IPS-15b (cell line): ENCODE measurements around the gene LDB3.
"Not testable (repeated sequence)": the region's sequence is repeated elsewhere in the genome, so short reads cannot be mapped to it uniquely, and the experiment has no call there.

Experiments used
- H3K27me3 ChIP-seq: one replicate; pipeline ENCODE4 v1.6.1; 2013; ENCODE audit warnings: low read length; ENCODE audit not compliant: control insufficient read depth, insufficient read depth
- H3K36me3 ChIP-seq: one replicate; pipeline ENCODE4 v1.6.1; 2013; ENCODE audit warnings: low read length; ENCODE audit not compliant: control insufficient read depth, insufficient read depth
- H3K4me1 ChIP-seq: one replicate; pipeline ENCODE4 v1.6.1; 2013; ENCODE audit warnings: mild to moderate bottlenecking, low read length; ENCODE audit not compliant: control insufficient read depth, insufficient read depth
- H3K4me3 ChIP-seq: one replicate; pipeline ENCODE4 v1.5.1; 2013; ENCODE audit warnings: low read depth, low read length
- H3K9ac ChIP-seq: one replicate; pipeline ENCODE4 v1.6.1; 2013; ENCODE audit warnings: low read depth, mild to moderate bottlenecking, low read length
- H3K9me3 ChIP-seq: one replicate; pipeline ENCODE4 v1.6.1; 2013; ENCODE audit warnings: mild to moderate bottlenecking, low read length; ENCODE audit not compliant: control insufficient read depth, insufficient read depth

Gene LDB3

GRCh38 chr10:86644794-86645445 lies 23.4 kb upstream of the LDB3 start:
- no peaks in the 10 kb centered on the region for H3K9me3 ChIP-seq
- no peaks in the 10 kb centered on the region for H3K4me1 ChIP-seq
- no peaks in the 10 kb centered on the region for H3K27me3 ChIP-seq
- no peak overlapping the region for H3K9ac ChIP-seq
- H3K4me3 ChIP-seq, result no peak overlapping the region
- no peaks in the 10 kb centered on the region for H3K36me3 ChIP-seq

- H3K4me1 ChIP-seq, H3K9me3 ChIP-seq, H3K27me3 ChIP-seq, H3K4me3 ChIP-seq, H3K9ac ChIP-seq, H3K36me3 ChIP-seq: not testable (repeated sequence)
These were observed 22.6 kb upstream of the LDB3 start for GRCh38 chr10:86645621-86646165.

GRCh38 chr10:86646532-86646931 lies 21.8 kb upstream of the LDB3 start:
- no peaks in the 10 kb centered on the region for H3K4me1 ChIP-seq
- H3K27me3 ChIP-seq, result no peaks in the 10 kb centered on the region

GRCh38 chr10:86646933-86647332 lies 21.4 kb upstream of the LDB3 start:
- Histone ChIP-seq H3K9me3 (no peaks in the 10 kb centered on the region), H3K4me3 (no peak overlapping the region), H3K36me3 (no peaks in the 10 kb centered on the region), H3K9ac (no peak overlapping the region), H3K4me1 (no peaks in the 10 kb centered on the region), H3K27me3 (no peaks in the 10 kb centered on the region)

More at GRCh38 chr10:86646532-86646931, 21.8 kb upstream of the LDB3 start:
- no peak overlapping the region for H3K4me3 ChIP-seq
- H3K36me3 ChIP-seq, result no peaks in the 10 kb centered on the region
- no peaks in the 10 kb centered on the region for H3K9me3 ChIP-seq
- no peak overlapping the region for H3K9ac ChIP-seq

- Histone ChIP-seq H3K4me1 (no peaks in the 10 kb centered on the region), H3K27me3 (no peaks in the 10 kb centered on the region), H3K9me3 (no peaks in the 10 kb centered on the region), H3K4me3 (no peak overlapping the region), H3K9ac (no peak overlapping the region), H3K36me3 (no peaks in the 10 kb centered on the region)
These were observed 20.3 kb upstream of the LDB3 start for GRCh38 chr10:86647773-86648703.

- Histone ChIP-seq H3K36me3 (no peaks in the 10 kb centered on the region), H3K27me3 (no peaks in the 10 kb centered on the region), H3K9me3 (no peaks in the 10 kb centered on the region), H3K4me1 (no peaks in the 10 kb centered on the region), H3K4me3 (no peak overlapping the region), H3K9ac (no peak overlapping the region)
These were observed 19.4 kb upstream of the LDB3 start for GRCh38 chr10:86648704-86649427.

- Histone ChIP-seq H3K4me1 (no peaks in the 10 kb centered on the region), H3K9me3 (no peaks in the 10 kb centered on the region), H3K27me3 (no peaks in the 10 kb centered on the region), H3K4me3 (no peak overlapping the region), H3K36me3 (no peaks in the 10 kb centered on the region), H3K9ac (no peak overlapping the region)
These were observed 18.7 kb upstream of the LDB3 start for GRCh38 chr10:86649471-86650150.

GRCh38 chr10:86650151-86650550 lies 18.2 kb upstream of the LDB3 start:
- Histone ChIP-seq H3K27me3 (no peaks in the 10 kb centered on the region), H3K9me3 (no peaks in the 10 kb centered on the region), H3K4me1 (no peaks in the 10 kb centered on the region), H3K4me3 (no peak overlapping the region), H3K36me3 (no peaks in the 10 kb centered on the region), H3K9ac (no peak overlapping the region)

- Histone ChIP-seq H3K27me3 (no peaks in the 10 kb centered on the region), H3K36me3 (no peaks in the 10 kb centered on the region), H3K4me1 (no peaks in the 10 kb centered on the region), H3K9me3 (no peaks in the 10 kb centered on the region), H3K9ac (no peak overlapping the region), H3K4me3 (no peak overlapping the region)
These were observed 17.3 kb upstream of the LDB3 start for GRCh38 chr10:86651021-86651471.

- H3K4me1 ChIP-seq, result no peaks in the 10 kb centered on the region
- no peaks in the 10 kb centered on the region for H3K36me3 ChIP-seq
- H3K4me3 ChIP-seq, result no peak overlapping the region
- no peak overlapping the region for H3K9ac ChIP-seq
- no peaks in the 10 kb centered on the region for H3K9me3 ChIP-seq
- no peaks in the 10 kb centered on the region for H3K27me3 ChIP-seq
These were observed 16.5 kb upstream of the LDB3 start for GRCh38 chr10:86651631-86652331.
